Measurements from ENCODE around the gene EFTUD2.

GRCh38 chr17:44916781-44917241, 17.6 kb upstream of the EFTUD2 start:
- TF ChIP-seq CEBPB (IDR thresholded peaks at IDR 0.05; ENCODE audit: low read depth, low read length): no peak
- TF ChIP-seq CTCF (IDR thresholded peaks at IDR 0.05; ENCODE audit: control extremely low read depth in 1 of 3, insufficient read depth in 1 of 3, low read depth in 1 of 3, low read length in 3 of 3): peak in 1 of 3 experiments; percentile 11; a peak in 1 of 4 replicates
- TF ChIP-seq SIN3A (conservative IDR thresholded peaks at IDR 0.05 in 1 of 2, IDR thresholded peaks at IDR 0.05 in 1 of 2; ENCODE audit: low read depth in 1 of 2, low read length in 2 of 2): no peak
- TF ChIP-seq TAF1 (IDR thresholded peaks at IDR 0.05; ENCODE audit: low read depth, low read length): no peak
- TF ChIP-seq EP300 (IDR thresholded peaks at IDR 0.05; ENCODE audit: borderline replicate concordance in 1 of 2, low read depth in 2 of 2, low read length in 2 of 2): no peak
- TF ChIP-seq POLR2A (IDR thresholded peaks at IDR 0.05; ENCODE audit: control extremely low read depth in 1 of 2, low read depth in 2 of 2, low read length in 2 of 2): no peak
